GM04504 (cell line): ENCODE results near the gene LBH.
"Not testable (repeated sequence)": the region's sequence is repeated elsewhere in the genome, so short reads cannot be mapped to it uniquely, and the experiment has no call there.

Experiments used
- DNase-seq: peaks from one replicate; pipeline ENCODE4 v3.0.0-alpha.2; 2012; ENCODE audit warnings: low read depth

LBH gene

GRCh38 chr2:30257266-30258214, 26.2 kb downstream of the LBH start:
- no peak for DNase-seq

DNA sequence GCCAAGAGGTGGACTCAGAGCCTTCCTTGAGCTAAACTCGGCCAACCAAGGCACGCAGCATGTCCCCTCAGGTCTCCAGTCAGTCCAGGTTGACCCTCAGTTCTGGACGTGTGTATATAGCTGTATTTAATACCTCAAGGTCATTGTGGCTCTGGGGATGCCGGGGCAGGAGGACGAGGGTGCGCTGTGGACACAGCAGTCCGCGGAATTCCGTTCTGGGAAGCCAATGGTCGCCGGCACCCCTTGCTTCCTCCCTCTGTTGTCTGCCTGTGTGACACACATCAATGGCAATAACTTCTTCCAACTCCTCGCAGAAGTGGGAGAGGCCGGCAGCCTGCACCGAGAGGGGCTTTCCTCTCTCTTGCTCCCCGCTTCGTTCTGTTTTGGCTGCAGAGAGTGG, 27.7 kb downstream of the LBH start:
- no peak for DNase-seq

GRCh38 chr2:30259827-30260679, 28.7 kb downstream of the LBH start:
- DNase-seq: no peak

DNA sequence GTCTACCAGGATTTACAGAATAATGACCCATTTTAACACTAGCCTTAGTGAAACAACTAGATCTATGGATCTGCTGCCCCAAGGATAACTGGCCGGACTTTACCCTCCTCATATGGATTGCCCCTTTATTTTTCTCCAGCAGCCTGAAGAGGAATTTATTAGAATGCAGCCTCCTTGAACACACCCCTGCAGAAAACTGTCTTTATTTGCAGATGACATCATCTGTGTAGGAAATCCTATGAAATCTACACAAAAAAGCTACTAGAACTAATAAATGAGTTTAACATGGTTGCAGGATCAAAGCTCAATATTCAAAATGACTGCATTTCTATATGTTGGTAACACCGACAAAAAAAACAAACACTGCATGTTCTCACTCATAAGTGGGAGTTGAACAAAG, 29.6 kb downstream of the LBH start:
- no peak for DNase-seq

DNA sequence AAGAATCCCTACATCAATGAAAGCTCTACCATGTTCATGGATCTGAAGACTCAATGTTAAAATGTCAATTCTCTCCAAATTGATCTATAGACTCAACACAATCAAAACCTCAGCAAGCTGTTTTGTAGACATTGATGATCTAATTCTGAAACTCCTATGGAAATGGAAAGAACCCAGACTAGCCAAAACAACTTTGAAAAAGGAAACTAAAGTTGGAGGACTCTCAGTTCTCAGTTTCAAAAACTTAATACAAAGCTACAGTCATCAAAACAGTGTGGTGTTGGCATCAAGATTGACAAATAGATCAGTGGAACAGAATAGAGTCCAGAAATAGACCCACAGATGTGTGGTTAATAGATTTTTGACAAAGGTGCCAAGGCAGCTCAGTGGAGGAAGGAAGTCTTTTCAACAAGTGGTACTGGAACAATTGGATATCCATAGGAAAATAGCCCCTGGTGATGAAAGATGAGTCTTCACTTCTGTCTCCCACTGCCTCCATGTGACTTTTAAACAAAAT, 30.4 kb downstream of the LBH start:
- no peak for DNase-seq

DNA sequence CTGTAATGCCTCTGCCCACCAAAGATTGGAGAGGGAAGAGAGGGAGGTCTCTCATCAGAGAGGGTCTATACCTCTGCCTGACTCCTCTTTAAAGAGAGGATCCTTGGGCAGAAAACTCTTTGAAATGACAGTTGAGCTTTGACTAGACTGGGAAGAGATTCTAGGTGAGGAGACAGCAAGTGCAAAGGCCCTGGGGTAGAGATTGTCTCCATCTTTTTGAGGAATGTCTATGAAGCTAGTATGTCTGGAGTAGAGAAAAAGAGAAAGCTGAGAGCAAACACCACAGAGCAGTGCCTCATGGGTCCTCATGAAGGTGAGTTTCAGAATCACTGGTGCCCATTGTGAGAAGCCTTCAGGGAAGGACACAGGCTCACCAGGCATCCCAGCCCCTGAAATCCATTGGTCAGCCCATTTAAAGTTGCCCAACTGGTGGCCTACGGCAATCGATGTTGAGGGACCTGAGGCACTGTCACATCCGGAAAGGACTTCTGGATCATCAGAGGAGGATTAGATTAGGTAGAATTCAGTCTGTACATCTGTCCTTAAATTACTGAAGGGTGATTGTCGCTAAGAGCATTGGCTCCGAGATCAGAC, 31.5 kb downstream of the LBH start:
- DNase-seq: no peak

DNA sequence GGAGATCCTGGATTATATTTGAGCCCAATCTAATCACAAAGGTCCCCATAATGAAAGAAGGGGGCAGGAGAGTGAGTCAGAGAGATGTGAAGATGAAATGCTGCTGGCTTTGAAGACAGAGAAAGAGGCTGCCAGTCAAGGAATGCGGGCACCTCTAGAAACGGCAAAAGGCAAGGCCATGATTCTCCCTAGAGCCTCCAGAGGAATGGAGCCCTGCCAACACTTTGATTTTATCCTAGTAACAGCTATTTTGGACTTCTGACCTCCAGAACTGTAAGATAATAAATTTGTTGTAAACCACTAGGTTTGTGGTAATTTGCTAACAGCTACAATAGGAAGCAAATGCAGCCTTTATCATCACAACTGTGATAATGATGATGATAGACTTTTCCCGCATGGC, 32.9 kb downstream of the LBH start:
- no peak for DNase-seq

- peak; percentile 23 for DNase-seq
Observed at GRCh38 chr2:30265052-30266015, 34.0 kb downstream of the LBH start.

- no peak for DNase-seq
Observed at GRCh38 chr2:30266051-30266621, 34.8 kb downstream of the LBH start.

- DNase-seq: no peak
Observed at GRCh38 chr2:30266705-30267104, 35.4 kb downstream of the LBH start.

DNA sequence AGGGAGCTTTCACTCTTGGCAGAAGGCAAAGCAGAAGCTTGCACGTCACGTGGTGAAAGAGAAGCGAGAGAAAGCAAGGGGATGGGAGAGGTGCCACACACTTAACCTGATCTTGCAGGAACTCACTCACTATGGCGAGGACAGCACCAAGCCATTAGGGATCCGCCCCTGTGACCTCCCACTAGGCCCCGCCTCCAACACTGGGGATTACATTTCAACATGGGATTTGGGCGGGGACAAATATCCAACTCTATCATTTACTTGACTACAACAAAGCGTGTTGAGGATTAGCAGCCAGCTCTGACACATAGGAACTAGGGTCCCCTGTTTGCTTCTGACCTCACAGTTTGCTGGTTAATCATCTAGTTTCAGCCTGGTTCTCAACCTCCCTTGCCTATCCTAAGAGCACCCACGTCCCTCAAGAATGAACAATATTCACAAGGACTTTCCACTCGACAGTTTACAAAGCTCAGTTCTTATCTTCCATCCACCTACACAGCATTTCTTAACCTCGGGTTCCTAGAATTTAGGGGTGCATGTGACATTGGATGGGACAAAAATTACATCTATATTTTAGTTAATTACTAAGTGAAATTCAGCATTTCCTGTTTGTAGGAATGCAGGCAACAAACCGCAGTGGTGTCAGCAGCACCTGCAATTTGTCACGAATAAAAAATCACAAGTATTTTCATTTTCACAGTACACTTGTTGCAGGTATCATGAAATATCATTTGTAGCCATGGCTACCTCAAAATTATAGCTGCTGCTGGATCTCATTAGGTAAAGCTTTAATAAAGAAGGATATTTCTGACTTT, 36.0 kb downstream of the LBH start:
- DNase-seq: no peak

DNA sequence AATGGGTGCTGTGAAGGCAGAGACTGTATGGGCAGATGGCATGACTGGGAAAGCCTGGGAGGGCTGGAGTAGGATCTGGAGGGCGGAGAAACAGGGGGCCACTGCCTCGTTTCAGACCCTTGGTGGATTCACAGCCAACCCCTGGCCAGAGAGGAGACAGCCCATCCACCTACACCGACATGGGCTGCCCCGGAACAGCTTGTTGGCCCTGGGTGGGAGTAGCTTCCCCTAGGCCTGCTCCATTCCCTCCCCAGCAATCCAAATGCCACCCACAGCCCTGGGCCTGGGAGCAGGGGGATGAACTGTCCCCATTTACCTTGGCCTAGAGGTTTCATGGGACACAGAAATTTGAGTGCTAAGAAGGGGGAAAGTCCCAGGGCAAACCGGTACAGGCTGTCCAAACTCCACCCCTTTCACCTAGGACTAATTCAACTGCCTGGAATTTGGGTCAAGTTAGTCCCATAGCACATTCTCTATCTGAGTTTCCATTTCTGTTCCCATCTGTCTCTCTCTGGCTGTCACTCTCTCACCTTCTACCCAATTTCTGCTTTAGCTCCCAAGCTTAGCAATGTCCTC, 37.0 kb downstream of the LBH start:
- DNase-seq: no peak

GRCh38 chr2:30269114-30269770, 37.9 kb downstream of the LBH start:
- DNase-seq: not testable (repeated sequence)

DNA sequence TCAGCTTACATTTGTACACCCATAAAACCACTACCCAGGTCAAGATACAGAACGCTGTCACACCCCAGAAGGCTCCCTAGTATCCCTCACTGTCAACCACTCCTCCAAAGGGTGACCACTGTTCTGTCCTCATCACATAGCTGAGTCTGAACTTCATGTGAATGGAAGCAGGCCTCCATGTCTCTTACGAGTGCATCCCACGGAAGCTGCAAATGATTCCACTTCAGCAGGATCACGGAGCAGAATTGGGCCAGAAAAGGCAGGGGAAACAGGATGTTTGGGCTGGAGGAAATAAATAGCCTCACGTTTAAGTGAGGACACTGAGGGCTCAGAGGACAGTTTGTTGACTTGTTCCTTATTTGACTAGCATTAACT, 38.4 kb downstream of the LBH start:
- DNase-seq: no peak

DNA sequence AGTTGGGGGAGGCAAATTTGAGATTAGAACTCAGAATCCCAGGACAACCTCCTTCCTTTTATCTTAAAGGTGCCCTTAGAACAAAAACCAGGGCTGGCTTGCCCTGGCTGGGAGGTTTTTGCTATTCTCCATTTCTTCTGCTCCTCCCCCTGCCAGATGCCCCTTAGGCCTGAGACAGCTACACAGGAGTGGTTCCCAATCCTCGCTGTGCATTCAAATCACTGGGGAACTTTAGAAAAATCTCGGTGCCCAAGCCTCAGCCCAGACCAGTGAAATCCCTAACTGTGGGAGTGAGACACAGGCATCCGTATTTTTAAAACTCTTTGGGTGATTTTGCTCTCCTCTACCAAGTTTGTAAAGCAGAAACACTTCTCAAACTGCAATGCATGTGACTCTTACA, 38.8 kb downstream of the LBH start:
- no peak for DNase-seq

DNA sequence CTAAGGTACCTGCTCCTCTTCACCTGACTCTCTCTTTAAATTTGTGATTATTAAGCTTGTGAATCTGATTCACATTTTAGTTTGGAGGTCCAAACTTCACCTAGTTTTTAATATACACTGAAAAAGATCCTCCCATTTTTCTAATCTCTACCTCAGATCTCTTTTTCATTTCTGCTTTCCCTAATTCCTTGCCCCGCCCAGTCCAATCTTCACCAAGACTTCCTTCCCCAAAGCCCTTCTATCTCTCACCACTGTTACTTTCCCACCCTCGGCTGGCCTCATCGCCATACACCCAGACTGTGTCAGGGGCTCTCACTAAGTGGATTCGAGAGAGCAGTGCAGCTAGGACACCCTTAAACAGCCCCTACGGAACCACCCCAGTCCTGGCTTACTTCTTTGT, 40.0 kb downstream of the LBH start:
- no peak for DNase-seq

- DNase-seq: no peak
Observed at GRCh38 chr2:30272286-30272685, 41.0 kb downstream of the LBH start.

DNA sequence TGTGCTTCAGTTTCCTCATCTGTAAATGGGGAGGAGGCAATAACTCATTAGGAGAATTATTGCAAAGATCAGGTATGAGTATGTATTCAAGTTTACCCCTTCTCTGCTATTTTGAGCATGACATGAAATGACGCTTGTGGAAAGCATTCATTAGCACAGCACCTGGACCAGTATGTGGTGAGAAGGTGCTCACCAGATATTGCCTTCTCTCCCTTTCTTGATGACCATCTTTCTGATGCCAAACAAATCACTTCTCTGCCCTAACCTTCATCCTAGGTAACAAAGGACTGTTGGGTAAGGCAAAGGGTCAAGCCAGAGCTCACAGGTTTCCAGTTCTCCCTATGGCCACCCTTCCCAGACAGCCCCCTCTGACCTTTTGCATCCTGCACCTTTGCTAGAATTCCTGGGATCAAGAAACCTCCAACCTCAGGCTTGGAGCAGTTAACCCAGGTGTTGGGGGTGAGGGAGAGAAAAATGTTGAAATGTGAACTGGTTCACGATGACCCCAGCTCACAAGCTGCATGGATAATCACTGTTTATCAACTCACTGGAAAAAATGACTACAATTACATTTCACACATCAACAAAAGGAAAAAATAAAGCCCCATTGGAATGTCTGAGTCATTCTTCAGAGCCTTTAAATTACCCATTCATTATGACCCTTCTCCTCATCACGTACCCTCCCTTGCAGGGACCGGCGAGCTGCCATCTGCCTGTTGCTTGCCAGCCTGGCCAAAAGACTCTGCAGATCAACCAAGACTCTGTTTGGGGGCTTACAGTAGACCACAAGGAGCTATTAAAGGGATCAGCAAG, 41.6 kb downstream of the LBH start:
- DNase-seq: peak; percentile 64
